BLaER1 treated with 17β-estradiol and CSF1 and Interleukin-3, amounts not matched to agents 10 nM and 100 nM (cell line): ENCODE results near the gene TGOLN2.

ENCODE experiments used
- H3K27ac ChIP-seq, 11 experiments: shearing (Covaris generic); formaldehyde crosslinking; 2 replicates each; pipeline ENCODE4 v1.8.1; 2022
- H3K27me3 ChIP-seq, 11 experiments: shearing (Covaris generic); formaldehyde crosslinking; 2 replicates each; pipeline ENCODE4 v1.8.1; 2022
- H3K36me3 ChIP-seq, 11 experiments: shearing (Covaris generic); formaldehyde crosslinking; 2 replicates each; pipeline ENCODE4 v1.8.1; 2022
- H3K4me1 ChIP-seq, 10 experiments: shearing (Covaris generic); formaldehyde crosslinking; 2 replicates each; pipeline ENCODE4 v1.8.1; 2022
- H3K4me2 ChIP-seq, 11 experiments: shearing (Covaris generic); formaldehyde crosslinking; 2 replicates each; pipeline ENCODE4 v1.8.1; 2022
- H3K4me3 ChIP-seq, 10 experiments: shearing (Covaris generic); formaldehyde crosslinking; 2 replicates each; pipeline ENCODE4 v1.8.1; 2022
- H3K9ac ChIP-seq, 11 experiments: shearing (Covaris generic); formaldehyde crosslinking; 2 replicates each; pipeline ENCODE4 v1.8.1; 2022
- H3K9me3 ChIP-seq, 11 experiments: shearing (Covaris generic); formaldehyde crosslinking; replicated peaks in 1 of 11; 2 replicates each; pipeline ENCODE4 v1.8.1; 2022
- H4K20me1 ChIP-seq, 11 experiments: shearing (Covaris generic); formaldehyde crosslinking; 2 replicates each; pipeline ENCODE4 v1.8.1; 2022
- Cebpa-rat ChIP-seq, 11 experiments: shearing (Covaris generic); IDR thresholded peaks; 2 replicates each; pipeline ENCODE4 v1.8.1; 2022

The TGOLN2 gene

DNA sequence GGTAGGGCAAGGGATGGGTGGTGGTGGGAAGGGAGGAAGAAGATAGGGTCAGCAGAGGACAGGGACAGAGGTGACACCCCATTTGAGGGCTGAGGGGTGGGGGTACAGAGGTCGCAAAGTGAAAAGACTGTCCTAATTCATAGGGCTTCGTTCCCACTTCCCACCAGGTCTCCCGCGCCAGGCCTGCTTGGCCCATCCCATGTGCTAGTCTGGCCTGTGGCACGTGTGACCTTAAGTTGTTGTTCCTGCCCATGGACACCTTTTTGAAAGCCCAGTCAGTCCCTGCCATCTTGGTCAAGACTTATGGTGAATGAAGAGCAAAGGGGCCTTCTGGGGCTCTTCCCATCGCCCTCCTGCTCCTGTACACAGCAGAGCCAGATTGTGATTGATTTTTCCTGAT is 46.2 kb downstream of the TGOLN2 start:
- H3K9me3 ChIP-seq: no peaks in the 10 kb centered on the region
- no peak overlapping the region for H3K4me3 ChIP-seq
- no peaks in the 10 kb centered on the region for H4K20me1 ChIP-seq
- TF ChIP-seq Cebpa-rat (IDR thresholded peaks at IDR 0.05): no peak
- no peaks in the 10 kb centered on the region for H3K36me3 ChIP-seq
- peaks cover 0 to 8% (median 2%) of the 10 kb centered on the region in 10 experiments; a peak in 15 of 20 replicates for H3K4me1 ChIP-seq
- H3K9ac ChIP-seq: no peak overlapping the region
- no peaks in the 10 kb centered on the region for H3K27me3 ChIP-seq
- no peak overlapping the region for H3K4me2 ChIP-seq
- no peak overlapping the region for H3K27ac ChIP-seq

GRCh38 chr2:85278361-85278760 is 49.4 kb downstream of the TGOLN2 start:
- no peaks in the 10 kb centered on the region for H3K9me3 ChIP-seq
- TF ChIP-seq Cebpa-rat (IDR thresholded peaks at IDR 0.05): no peak
- H4K20me1 ChIP-seq: no peaks in the 10 kb centered on the region; a peak in 2 of 22 replicates
- H3K27ac ChIP-seq: no peak overlapping the region
- no peak overlapping the region for H3K4me3 ChIP-seq
- no peak overlapping the region for H3K4me2 ChIP-seq
- no peaks in the 10 kb centered on the region for H3K27me3 ChIP-seq
- H3K4me1 ChIP-seq: no peaks in the 10 kb centered on the region
- H3K9ac ChIP-seq: no peak overlapping the region
- H3K36me3 ChIP-seq: no peaks in the 10 kb centered on the region

- no peaks in the 10 kb centered on the region for H3K9me3 ChIP-seq
- no peak for TF ChIP-seq Cebpa-rat (IDR thresholded peaks at IDR 0.05)
- H3K9ac ChIP-seq: no peak overlapping the region
- H3K4me1 ChIP-seq: no peaks in the 10 kb centered on the region
- H3K4me3 ChIP-seq: no peak overlapping the region
- no peak overlapping the region for H3K27ac ChIP-seq
- H3K36me3 ChIP-seq: no peaks in the 10 kb centered on the region
- no peak overlapping the region for H3K4me2 ChIP-seq
- H3K27me3 ChIP-seq: no peaks in the 10 kb centered on the region
- no peaks in the 10 kb centered on the region; a peak in 2 of 22 replicates for H4K20me1 ChIP-seq
Observed at GRCh38 chr2:85277416-85278158, 50.2 kb downstream of the TGOLN2 start.

DNA sequence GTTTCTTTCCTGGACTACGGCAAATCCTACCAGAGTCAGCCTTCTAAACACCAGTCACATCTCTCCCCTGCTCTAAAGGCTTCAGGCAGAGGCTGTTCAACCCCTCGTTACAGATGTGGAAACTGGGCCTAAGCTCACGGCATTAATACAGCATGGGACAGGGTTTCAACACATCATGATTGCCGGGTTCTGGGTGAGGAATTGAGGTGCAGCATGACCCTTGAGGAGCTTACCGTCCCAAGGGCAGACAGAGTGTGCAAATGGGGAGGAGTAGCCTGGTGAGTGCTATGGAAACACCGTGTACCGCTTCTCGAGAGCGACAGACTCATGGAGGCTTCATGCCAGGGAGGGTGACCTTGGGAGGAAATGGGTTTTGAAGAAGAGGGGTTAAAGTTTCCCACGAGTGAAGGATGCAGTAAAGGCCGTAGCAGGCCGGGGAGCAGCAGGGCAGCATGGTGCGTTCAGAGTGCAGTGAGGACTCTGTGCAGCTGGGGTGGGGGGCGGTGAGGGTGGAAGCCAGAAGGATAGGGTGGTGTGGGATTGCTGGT is 51.1 kb downstream of the TGOLN2 start:
- Histone ChIP-seq H3K27me3 (no peaks in the 10 kb centered on the region), H3K36me3 (no peaks in the 10 kb centered on the region), H3K4me1 (no peaks in the 10 kb centered on the region), H3K9ac (no peak overlapping the region), H4K20me1 (no peaks in the 10 kb centered on the region; a peak in 2 of 22 replicates), H3K4me2 (no peak overlapping the region), H3K27ac (no peak overlapping the region), H3K4me3 (no peak overlapping the region), H3K9me3 (no peaks in the 10 kb centered on the region)
- no peak for TF ChIP-seq Cebpa-rat (IDR thresholded peaks at IDR 0.05)

DNA sequence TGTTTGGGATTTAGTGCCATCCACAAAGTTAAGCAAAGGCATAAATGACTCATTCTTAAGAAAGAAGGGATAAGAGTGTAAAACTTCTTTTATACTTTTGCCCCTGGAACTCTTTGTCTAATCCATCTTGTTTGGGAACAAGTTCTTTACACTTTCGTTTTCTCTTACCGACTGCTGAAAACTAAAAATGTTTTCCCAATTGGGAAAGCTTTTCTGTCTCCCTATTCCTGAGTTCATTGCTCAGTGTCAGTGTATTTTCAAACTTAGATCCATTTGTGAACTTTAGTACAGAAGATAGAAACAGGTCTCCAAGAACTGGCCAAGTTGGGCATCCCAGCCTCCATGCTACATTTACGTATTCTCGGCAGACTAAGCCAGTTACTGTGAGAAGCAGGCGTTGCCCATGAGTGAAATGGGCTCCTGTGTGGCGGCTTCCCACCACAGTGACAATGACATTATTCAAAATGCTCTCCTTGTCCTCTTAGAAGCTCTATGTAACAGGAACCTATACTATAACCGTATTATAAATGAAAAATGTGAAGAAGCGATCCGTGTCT is 51.7 kb downstream of the TGOLN2 start:
- H3K4me1 ChIP-seq: no peaks in the 10 kb centered on the region
- no peaks in the 10 kb centered on the region for H3K36me3 ChIP-seq
- no peaks in the 10 kb centered on the region for H3K27me3 ChIP-seq
- H3K27ac ChIP-seq: no peak overlapping the region
- no peak overlapping the region for H3K4me3 ChIP-seq
- no peak for TF ChIP-seq Cebpa-rat (IDR thresholded peaks at IDR 0.05)
- H3K9me3 ChIP-seq: no peaks in the 10 kb centered on the region
- H3K9ac ChIP-seq: no peak overlapping the region
- H3K4me2 ChIP-seq: no peak overlapping the region
- no peaks in the 10 kb centered on the region; a peak in 2 of 22 replicates for H4K20me1 ChIP-seq

GRCh38 chr2:85273738-85274731 is 53.8 kb downstream of the TGOLN2 start:
- Histone ChIP-seq H3K27ac (no peak overlapping the region), H3K4me1 (no peaks in the 10 kb centered on the region), H3K36me3 (no peaks in the 10 kb centered on the region), H3K9ac (no peak overlapping the region), H3K27me3 (no peaks in the 10 kb centered on the region), H3K9me3 (no peaks in the 10 kb centered on the region), H4K20me1 (no peaks in the 10 kb centered on the region; a peak in 2 of 22 replicates), H3K4me2 (no peak overlapping the region), H3K4me3 (no peak overlapping the region)
- TF ChIP-seq Cebpa-rat (IDR thresholded peaks at IDR 0.05): no peak

- TF ChIP-seq Cebpa-rat (IDR thresholded peaks at IDR 0.05): no peak
- no peak overlapping the region for H3K4me2 ChIP-seq
- no peak overlapping the region for H3K9ac ChIP-seq
- no peak overlapping the region for H3K4me3 ChIP-seq
- H3K27me3 ChIP-seq: no peaks in the 10 kb centered on the region
- no peaks in the 10 kb centered on the region; a peak in 2 of 22 replicates for H4K20me1 ChIP-seq
- H3K27ac ChIP-seq: no peak overlapping the region
- no peaks in the 10 kb centered on the region for H3K9me3 ChIP-seq
- H3K36me3 ChIP-seq: no peaks in the 10 kb centered on the region
- no peaks in the 10 kb centered on the region for H3K4me1 ChIP-seq
Observed at GRCh38 chr2:85272357-85272756, 55.4 kb downstream of the TGOLN2 start.

DNA sequence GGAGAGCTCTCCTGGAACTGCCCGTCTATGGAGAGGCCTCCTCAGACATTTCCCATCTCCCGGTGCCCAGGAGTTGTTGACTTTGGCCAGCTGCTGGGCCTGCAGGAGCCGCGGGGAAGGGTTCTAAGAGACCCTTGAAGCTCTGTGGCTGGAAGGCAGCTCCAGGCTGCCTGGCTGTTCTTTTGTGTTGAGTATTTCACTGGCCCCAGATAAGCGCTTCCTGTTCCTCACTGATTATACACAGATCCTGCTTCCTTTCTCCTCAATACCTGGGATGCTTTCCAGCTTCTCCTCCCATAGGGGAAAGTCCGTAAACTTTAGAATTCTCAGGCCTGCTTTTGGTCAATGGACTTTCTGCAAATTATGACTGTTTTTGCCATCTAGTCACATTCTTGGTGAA is 57.8 kb downstream of the TGOLN2 start:
- no peaks in the 10 kb centered on the region for H3K4me1 ChIP-seq
- H3K9me3 ChIP-seq: no peaks in the 10 kb centered on the region
- no peak overlapping the region for H3K4me2 ChIP-seq
- H3K27ac ChIP-seq: no peak overlapping the region
- no peak overlapping the region for H3K9ac ChIP-seq
- H3K36me3 ChIP-seq: no peaks in the 10 kb centered on the region
- no peaks in the 10 kb centered on the region; a peak in 2 of 22 replicates for H4K20me1 ChIP-seq
- no peaks in the 10 kb centered on the region for H3K27me3 ChIP-seq
- no peak overlapping the region for H3K4me3 ChIP-seq
- TF ChIP-seq Cebpa-rat (IDR thresholded peaks at IDR 0.05): no peak
